Measurements from ENCODE around the gene ZNF474.

- no peak for TF ChIP-seq POLR2A (IDR thresholded peaks at IDR 0.05; ENCODE audit: low read depth, low read length)
- TF ChIP-seq, protein P1, sequence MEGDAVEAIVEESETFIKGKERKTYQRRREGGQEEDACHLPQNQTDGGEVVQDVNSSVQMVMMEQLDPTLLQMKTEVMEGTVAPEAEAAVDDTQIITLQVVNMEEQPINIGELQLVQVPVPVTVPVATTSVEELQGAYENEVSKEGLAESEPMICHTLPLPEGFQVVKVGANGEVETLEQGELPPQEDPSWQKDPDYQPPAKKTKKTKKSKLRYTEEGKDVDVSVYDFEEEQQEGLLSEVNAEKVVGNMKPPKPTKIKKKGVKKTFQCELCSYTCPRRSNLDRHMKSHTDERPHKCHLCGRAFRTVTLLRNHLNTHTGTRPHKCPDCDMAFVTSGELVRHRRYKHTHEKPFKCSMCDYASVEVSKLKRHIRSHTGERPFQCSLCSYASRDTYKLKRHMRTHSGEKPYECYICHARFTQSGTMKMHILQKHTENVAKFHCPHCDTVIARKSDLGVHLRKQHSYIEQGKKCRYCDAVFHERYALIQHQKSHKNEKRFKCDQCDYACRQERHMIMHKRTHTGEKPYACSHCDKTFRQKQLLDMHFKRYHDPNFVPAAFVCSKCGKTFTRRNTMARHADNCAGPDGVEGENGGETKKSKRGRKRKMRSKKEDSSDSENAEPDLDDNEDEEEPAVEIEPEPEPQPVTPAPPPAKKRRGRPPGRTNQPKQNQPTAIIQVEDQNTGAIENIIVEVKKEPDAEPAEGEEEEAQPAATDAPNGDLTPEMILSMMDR (conservative IDR thresholded peaks at IDR 0.05; ENCODE audit: low read depth, low read length): no peak
- TF ChIP-seq, protein P2, sequence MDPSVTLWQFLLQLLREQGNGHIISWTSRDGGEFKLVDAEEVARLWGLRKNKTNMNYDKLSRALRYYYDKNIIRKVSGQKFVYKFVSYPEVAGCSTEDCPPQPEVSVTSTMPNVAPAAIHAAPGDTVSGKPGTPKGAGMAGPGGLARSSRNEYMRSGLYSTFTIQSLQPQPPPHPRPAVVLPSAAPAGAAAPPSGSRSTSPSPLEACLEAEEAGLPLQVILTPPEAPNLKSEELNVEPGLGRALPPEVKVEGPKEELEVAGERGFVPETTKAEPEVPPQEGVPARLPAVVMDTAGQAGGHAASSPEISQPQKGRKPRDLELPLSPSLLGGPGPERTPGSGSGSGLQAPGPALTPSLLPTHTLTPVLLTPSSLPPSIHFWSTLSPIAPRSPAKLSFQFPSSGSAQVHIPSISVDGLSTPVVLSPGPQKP (IDR thresholded peaks at IDR 0.05; ENCODE audit: borderline replicate concordance, low read depth, low read length): no peak
- TF ChIP-seq, protein P3, sequence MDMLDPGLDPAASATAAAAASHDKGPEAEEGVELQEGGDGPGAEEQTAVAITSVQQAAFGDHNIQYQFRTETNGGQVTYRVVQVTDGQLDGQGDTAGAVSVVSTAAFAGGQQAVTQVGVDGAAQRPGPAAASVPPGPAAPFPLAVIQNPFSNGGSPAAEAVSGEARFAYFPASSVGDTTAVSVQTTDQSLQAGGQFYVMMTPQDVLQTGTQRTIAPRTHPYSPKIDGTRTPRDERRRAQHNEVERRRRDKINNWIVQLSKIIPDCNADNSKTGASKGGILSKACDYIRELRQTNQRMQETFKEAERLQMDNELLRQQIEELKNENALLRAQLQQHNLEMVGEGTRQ (IDR thresholded peaks at IDR 0.05; ENCODE audit: low read depth, low read length): no peak
Observed at GRCh38 chr5:122141751-122142150, 12.4 kb downstream of the ZNF474 start.
